NCI-H446 treated with DMSO at 0.1 percent for 48 hours (cell line): ENCODE measurements around the gene UBE2QL1.

Source experiments
- DNase-seq: peaks from one replicate; lab custom pipeline; 2025; lab: John Stamatoyannopoulos, UW

UBE2QL1 gene

GRCh38 chr5:6539060-6539459 lies 90.4 kb downstream of the UBE2QL1 start:
- DNase-seq, result no peak

GRCh38 chr5:6540111-6540827 lies 91.6 kb downstream of the UBE2QL1 start:
- no peak for DNase-seq

- no peak for DNase-seq
Measured at GRCh38 chr5:6541256-6542013, 92.8 kb downstream of the UBE2QL1 start.

DNA sequence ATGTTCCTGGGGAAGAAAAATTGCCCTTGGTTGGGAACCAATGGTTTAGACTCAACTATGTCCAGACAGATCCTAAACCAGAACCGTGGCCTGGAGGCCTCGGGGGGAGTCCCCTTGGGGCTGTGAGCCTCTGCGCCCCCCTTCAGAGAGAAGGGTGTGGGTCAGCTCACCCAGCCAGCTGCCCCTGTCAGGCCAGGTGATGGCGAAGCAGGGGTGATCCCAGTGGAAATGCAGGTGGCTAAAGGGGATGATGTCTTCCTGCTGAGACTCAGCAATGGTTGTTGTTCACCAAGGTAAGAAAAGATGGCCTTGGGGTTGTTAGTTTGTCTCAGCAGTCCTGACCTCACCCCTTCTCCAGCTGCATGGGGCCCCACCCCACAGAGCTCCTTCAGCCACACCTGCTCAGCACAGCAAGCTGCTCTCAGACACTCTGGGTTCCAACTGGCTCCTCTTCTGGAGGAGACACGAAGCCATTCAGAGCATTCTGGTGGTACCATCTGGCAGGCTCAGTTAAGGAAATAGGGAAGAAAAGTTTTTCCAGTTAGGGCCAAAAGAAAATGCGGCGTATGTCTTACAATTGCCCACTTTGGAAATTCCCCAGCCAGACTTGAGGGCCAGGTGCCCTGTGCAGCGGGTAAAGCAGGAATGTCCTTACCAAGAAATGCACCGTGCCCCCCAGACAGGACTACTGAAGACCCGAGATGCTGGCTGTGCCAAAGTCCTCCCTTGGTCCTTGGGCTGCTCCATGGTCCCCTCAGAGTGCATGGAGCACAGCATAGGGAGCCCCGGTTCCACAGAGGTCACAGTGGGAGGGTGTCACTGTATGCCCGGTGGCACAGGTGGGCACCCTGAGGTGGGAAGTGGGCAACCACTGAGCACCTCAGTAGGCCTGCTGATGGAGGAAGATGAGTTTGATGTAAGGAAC lies 94.0 kb downstream of the UBE2QL1 start:
- DNase-seq, result no peak

DNA sequence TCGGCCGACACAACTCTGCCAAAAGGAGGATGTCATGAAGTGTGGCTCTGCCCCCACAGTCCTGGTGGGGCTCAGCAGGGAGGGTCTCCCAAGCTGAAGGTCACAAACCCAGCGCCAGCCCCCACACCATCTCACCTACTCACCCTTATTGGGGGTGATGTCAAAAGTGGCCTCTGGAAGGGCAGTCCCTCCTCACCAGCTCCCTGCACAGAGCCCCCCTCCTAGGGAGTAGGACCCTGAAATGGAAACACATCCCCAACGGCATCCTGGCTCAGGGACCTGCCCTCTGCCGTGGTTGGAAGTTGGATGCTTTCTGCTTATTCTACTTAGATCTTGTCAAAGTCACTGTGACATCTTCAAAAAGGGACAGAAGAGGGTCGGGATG lies 94.7 kb downstream of the UBE2QL1 start:
- DNase-seq, result no peak

- no peak for DNase-seq
Measured at GRCh38 chr5:6543830-6544560, 95.3 kb downstream of the UBE2QL1 start.
